Stimulated activated CD4-positive, alpha-beta T cell treated with anti-CD3 and anti-CD28 coated beads, TNF-alpha, amount 100 ng/mL, for 4 hours (primary cell): ENCODE data around the gene NDUFS8.

Experiments used
- DNase-seq, 3 experiments: peaks; one replicate each; pipeline ENCODE4 v3.0.0-alpha.2; 2020; ENCODE audit warnings: low read depth in 3 of 3

Gene NDUFS8

GRCh38 chr11:68049509-68050370, 19.3 kb downstream of the NDUFS8 start:
- no peak for DNase-seq

DNA sequence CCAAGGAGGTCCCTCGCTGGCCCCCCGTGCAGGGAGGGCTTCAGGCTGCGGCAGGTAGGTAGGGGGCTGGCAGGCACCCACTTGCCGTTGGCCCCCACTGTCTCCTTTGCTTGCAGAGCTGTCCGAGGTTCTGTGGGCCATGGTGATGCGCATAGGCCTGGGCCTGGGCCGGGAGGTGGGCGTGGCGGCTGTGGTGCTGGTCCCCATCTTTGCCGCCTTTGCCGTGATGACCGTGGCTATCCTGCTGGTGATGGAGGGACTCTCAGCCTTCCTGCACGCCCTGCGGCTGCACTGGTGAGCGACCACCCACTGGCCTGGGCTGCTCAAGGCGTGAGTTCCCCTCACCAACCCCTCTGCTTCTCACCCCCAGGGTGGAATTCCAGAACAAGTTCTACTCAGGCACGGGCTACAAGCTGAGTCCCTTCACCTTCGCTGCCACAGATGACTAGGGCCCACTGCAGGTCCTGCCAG, 19.9 kb downstream of the NDUFS8 start:
- no peak for DNase-seq

- no peak for DNase-seq
These were observed 21.0 kb downstream of the NDUFS8 start for GRCh38 chr11:68051191-68052136.

- DNase-seq, result no peak
These were observed 21.8 kb downstream of the NDUFS8 start for GRCh38 chr11:68052137-68052873.

DNA sequence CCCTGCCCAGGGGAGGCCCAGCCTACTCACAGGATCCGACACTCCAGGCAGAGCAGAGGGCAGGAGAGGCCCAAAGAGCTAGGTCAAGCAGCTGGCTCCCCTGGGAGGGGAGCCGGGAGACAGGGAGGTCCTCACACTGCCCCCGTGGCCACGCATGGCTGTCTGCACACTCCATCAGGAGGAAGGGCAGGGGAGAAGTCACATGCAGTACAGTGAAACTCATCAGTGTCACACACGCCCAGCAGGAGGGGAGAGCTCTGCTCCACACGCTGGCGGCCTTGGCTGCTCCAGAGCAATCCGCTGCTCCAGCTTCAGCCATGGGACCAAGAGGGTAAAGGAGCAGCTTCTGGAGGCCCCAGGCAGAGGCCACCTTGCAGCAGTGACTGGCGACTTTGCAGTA, 22.6 kb downstream of the NDUFS8 start:
- DNase-seq, result no peak

- DNase-seq, result no peak
These were observed 23.7 kb downstream of the NDUFS8 start for GRCh38 chr11:68053981-68054812.

DNA sequence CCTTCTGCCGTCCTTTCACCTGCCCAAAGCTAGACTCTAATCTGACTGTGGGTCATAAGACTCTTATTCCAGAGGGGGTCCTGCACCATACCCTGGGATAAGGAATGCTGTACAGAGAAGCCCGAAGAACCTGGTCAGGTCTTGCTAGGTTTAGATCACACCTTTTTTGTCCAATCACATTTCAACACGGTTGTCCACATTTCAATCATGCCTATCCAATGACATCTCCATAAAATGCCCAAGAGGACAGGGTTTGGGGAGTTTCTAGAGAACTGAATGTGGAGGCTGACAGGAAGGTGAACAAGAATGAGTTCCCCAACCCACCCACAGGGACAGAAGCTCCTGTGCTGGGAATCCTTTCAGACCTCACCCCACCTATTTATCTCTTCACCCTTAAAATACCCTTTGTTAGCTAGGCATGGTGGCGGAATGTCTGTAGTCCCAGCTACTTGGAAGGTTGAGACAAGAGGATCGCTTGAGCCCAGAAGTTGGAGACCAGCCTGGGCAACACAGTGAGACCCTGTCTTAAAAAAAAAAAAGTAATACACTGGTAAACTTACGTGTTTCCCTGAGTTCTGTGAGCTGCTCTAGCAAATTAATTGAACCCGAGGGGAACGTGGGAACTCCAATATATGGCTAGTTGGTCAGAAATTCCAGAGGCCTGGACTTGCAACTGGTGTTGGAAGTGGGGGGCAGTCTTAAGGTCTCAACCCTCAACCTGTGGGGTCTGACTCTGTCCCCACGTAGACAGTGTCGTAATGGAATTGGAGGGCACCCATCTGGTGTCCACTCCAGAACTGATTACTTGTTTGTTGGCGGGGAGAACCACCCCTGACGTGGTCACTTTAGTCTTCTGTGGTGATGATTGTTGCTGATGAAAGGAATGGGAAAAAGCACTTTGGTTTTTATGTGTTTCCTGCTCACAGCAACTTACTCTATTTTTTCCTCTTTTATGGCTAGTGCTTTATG, 26.1 kb downstream of the NDUFS8 start:
- DNase-seq, result no peak

- DNase-seq, result no peak
These were observed 27.3 kb downstream of the NDUFS8 start for GRCh38 chr11:68057807-68058206.

DNA sequence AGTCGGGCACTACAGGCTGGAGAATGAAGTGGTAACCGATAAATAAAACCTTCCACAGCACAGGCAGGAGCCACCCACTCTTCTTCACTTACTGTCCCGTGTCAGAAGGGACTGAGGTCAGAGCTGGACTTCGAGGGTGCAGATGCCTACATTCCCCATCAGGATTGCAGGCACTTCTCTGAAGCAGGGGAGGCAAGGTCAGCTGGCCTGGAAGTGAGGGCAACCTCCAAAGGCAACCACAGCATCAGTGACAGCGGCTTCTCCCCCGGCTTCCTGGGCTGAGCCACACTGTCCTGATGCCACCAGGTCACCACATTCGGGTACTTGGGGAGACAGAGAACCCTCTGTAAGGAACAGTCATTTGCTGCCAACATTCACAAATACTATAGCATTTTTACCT, 31.0 kb downstream of the NDUFS8 start:
- no peak for DNase-seq

DNA sequence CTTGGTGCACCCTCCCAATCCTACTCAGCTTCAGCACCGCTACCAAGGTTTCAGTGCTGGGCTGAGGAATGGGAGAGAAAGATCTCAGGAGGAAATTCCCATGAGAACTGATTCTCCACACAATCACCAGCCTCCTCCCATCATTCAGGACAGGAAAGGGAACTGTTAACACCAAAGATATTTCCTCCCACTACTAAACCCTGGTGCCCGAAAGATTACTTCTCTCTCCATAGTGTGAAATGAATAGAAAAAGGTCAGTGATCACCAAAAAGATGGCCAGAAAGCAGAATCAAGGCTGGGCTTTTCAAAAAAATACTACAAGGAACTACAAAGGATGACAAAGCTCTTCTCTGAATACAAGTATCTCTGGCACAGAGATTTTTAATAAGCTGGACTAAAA, 34.4 kb downstream of the NDUFS8 start:
- no peak for DNase-seq

- no peak for DNase-seq
These were observed 35.4 kb downstream of the NDUFS8 start for GRCh38 chr11:68065841-68066240.

GRCh38 chr11:68066742-68067141, 36.3 kb downstream of the NDUFS8 start:
- DNase-seq, result no peak

DNA sequence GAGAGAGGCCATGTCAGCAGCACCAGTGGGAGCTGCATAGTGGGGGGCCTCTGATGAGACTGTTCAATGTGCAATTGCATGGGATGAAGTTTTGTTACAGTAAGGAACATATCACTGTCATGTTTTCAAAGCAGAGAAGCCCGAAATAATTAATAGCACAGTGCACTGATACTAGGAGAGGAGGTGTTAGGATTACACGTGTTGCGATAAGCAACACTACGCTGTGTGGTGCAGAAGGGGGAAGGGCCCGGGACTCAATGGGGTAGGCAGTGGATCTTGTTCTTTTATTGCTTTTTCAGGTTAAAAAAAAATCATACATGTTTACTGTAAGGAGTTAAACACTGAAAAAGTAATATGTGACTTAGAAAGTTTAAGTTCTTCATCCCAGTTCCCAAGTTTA, 37.5 kb downstream of the NDUFS8 start:
- no peak for DNase-seq

DNA sequence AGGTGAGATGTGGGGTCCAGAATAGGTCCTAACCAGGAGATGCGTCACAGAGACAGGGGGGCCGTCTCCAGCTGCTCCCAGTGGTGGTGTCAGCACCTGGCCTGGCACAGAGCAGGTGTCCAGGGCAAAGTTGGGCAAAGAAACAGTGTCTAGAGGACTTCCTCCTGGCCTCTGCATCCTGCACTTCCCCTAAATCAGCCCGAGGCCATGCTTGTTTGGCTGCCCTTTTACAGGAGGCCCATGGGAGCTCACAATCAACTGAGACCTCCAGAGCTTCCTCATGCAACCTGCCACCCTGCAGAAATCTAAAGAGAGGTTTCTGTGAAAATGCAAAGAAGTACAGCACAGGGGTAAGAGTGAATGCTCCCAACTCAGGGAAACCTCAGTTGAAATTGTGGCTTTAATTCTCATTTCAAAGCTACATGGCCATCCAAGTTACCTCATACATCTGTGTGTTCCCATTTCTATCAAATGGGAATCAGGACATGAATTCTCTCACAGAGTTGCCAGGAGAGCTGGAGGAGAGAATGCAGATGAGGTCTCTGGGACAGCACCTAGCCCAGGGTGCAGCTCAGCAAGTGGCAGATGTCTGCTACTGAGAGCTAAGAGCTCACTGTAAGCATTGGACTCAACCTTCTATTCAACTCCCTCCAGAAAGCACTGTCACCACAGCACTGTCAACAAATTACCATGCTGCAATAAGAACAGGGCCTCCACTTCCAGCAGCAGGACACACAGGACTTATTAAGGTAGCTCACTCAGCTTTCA, 41.0 kb downstream of the NDUFS8 start:
- DNase-seq, result no peak

- DNase-seq, result no peak
These were observed 44.3 kb downstream of the NDUFS8 start for GRCh38 chr11:68074584-68075352.

DNA sequence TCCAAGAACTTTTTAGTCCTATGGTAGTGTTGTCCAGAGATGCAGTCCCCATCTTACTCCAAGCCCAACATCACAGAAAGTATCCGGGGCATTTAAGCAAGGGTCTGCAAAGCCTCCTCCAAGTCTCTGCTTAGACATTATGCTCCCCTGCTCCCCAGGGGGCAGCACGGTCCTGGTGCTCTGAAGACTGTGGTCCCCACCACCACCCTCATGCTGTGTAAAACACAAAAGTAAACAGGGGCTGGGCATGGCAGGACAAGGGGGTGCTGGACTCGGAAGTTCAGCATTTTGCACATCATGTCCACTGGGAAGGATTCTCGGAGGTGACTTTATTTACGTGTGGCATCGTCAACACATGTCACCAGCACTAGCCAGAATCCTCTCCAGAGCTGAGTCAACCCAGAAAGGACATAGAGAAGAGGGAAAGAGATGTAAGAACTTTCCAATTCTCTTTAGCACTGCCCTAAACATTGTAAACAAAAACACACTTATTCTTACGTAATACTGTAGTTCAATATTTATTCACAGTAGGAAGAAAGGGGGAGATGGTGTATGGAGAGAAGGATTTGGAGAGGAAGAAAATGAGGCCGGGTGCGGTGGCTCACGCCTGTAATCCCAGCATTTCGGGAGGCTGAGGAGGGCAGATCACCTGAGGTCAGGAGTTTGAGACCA, 46.0 kb downstream of the NDUFS8 start:
- DNase-seq, result no peak
